Endothelial cell of umbilical vein (primary cell): ENCODE data around the gene IGFBP6. TPM values are rescaled to one million over a fixed set of nuclear protein-coding genes. Genes with fewer than 3 reads are reported as not detected.

ENCODE experiments used
- BruUV-seq: library from RNA; stranded (reverse); fragments of 400-500 nt; replicated peaks from 2 replicates; lab custom pipeline; 2021; lab: Mats Ljungman, UMichigan
- CTCF ChIA-PET: fragments of 300-600, 350-600 bp; sonication (Branson Sonifier 250); formaldehyde crosslinking; loops from one replicate; lab custom pipeline; 2021; ENCODE audit warnings: antibody characterized with exemption, inconsistent platforms; lab: Charles Lee
- POLR2A ChIA-PET: fragments of 300-600, 350-600 bp; sonication (Branson Sonifier 250); formaldehyde crosslinking; loops from one replicate; lab custom pipeline; 2021; ENCODE audit warnings: antibody characterized with exemption, inconsistent platforms; lab: Charles Lee
- DNase-seq: peaks from one replicate; pipeline ENCODE4 v3.0.0-alpha.2; 2011; ENCODE audit warnings: low read depth, low spot score
- FAIRE-seq: peaks from 2 replicates; lab custom pipeline; 2011; peaks lifted over from hg19 to GRCh38; lab: Jason Lieb, UNC
- H2AFZ ChIP-seq: 2 replicates; pipeline ENCODE4 v1.6.0; 2012; ENCODE audit warnings: low read depth, low read length, control low read depth, inconsistent platforms
- H3K27ac ChIP-seq: 2 replicates; pipeline ENCODE4 v1.5.1; 2011; ENCODE audit warnings: low read depth, mild to moderate bottlenecking, control low read depth, low read length, moderate library complexity; ENCODE audit not compliant: insufficient read depth
- H3K27me3 ChIP-seq, 2 experiments: 2 replicates each; pipeline versions ENCODE4 v1.6.0 to v1.6.1; 2011; ENCODE audit warnings: low read length in 2 of 2, mixed read lengths in 1 of 2; ENCODE audit not compliant: control insufficient read depth in 2 of 2, insufficient read depth in 2 of 2
- H3K36me3 ChIP-seq, 2 experiments: 2 replicates in 1 of 2; 3 replicates in 1 of 2; pipeline ENCODE4 v1.5.1; 2011; ENCODE audit warnings: low read length in 2 of 2, mild to moderate bottlenecking in 1 of 2, moderate library complexity in 1 of 2; ENCODE audit not compliant: control insufficient read depth in 2 of 2, insufficient read depth in 2 of 2; ENCODE audit errors: extremely low read depth in 1 of 2
- H3K4me1 ChIP-seq: 3 replicates; pipeline ENCODE4 v1.5.1; 2011; ENCODE audit warnings: mild to moderate bottlenecking, low read length; ENCODE audit not compliant: control insufficient read depth, insufficient read depth; ENCODE audit errors: extremely low read depth
- H3K4me2 ChIP-seq: 2 replicates; pipeline ENCODE4 v1.6.1; 2011; ENCODE audit warnings: low read length, control low read depth, mixed read lengths; ENCODE audit not compliant: insufficient read depth
- H3K4me3 ChIP-seq, 3 experiments: fragments of 200-600 bp in 1 of 3; sonication (generic), shearing (Covaris generic) in 1 of 3; replicated peaks in 1 of 3; 2 replicates each; pipeline ENCODE4 v1.5.1; 2011 to 2016; ENCODE audit warnings: control low read depth in 3 of 3, low read length in 3 of 3, mild to moderate bottlenecking in 2 of 3, inconsistent platforms in 1 of 3, low read depth in 1 of 3, moderate library complexity in 1 of 3; ENCODE audit not compliant: insufficient read depth in 1 of 3
- H3K79me2 ChIP-seq: 2 replicates; pipeline ENCODE4 v1.6.0; 2012; ENCODE audit warnings: low read length, inconsistent platforms; ENCODE audit not compliant: control insufficient read depth, insufficient read depth
- H3K9ac ChIP-seq: replicated peaks from 2 replicates; pipeline ENCODE3; 2011; ENCODE audit warnings: low read length, control low read depth; ENCODE audit not compliant: insufficient read depth; ENCODE audit errors: extremely low read depth
- H3K9me1 ChIP-seq: replicated peaks from 3 replicates; pipeline ENCODE4 v1.6.0; 2011; ENCODE audit warnings: mild to moderate bottlenecking, low read length; ENCODE audit not compliant: control insufficient read depth, insufficient read depth; ENCODE audit errors: extremely low read depth
- H3K9me3 ChIP-seq: replicated peaks from 2 replicates; pipeline ENCODE4 v1.5.1; 2012; ENCODE audit warnings: low read length, inconsistent platforms; ENCODE audit not compliant: control insufficient read depth, insufficient read depth
- H4K20me1 ChIP-seq: replicated peaks from 2 replicates; pipeline ENCODE3; 2011; ENCODE audit warnings: mild to moderate bottlenecking, low read length; ENCODE audit not compliant: control insufficient read depth, insufficient read depth; ENCODE audit errors: extremely low read depth
- CTCF ChIP-seq, 2 donors: IDR thresholded peaks; 1 replicate in 1 of 2; 2 replicates in 1 of 2; pipeline ENCODE4 v1.5.1; 2011; ENCODE audit warnings: low read length in 2 of 2, mild to moderate bottlenecking in 2 of 2, moderate library complexity in 2 of 2, control low read depth in 1 of 2, inconsistent platforms in 1 of 2, low read depth in 1 of 2; ENCODE audit not compliant: insufficient read depth in 1 of 2; ENCODE audit errors: extremely low read depth in 1 of 2
- EZH2 ChIP-seq: IDR thresholded peaks from 2 replicates; pipeline ENCODE4 v1.6.1; 2012; ENCODE audit warnings: borderline replicate concordance, low read depth, mild to moderate bottlenecking, moderate library complexity, low read length, inconsistent platforms; ENCODE audit not compliant: severe bottlenecking
- FOS ChIP-seq: IDR thresholded peaks from 2 replicates; pipeline ENCODE4 v1.6.1; 2011; ENCODE audit warnings: mild to moderate bottlenecking, low read length, moderate library complexity, borderline replicate concordance; ENCODE audit not compliant: insufficient read depth
- GATA2 ChIP-seq: IDR thresholded peaks from 2 replicates; pipeline ENCODE4 v1.7.0; 2011; ENCODE audit warnings: low read depth, mild to moderate bottlenecking, moderate library complexity, mixed read lengths, low read length; ENCODE audit not compliant: insufficient read length, insufficient read depth
- MAX ChIP-seq: IDR thresholded peaks from 2 replicates; pipeline ENCODE4 v1.6.1; 2011; ENCODE audit not compliant: insufficient read depth, insufficient read length
- MYC ChIP-seq: IDR thresholded peaks from one replicate; pipeline ENCODE4 v1.6.1; 2011; ENCODE audit warnings: mild to moderate bottlenecking, low read depth, low read length
- POLR2A ChIP-seq: IDR thresholded peaks from 2 replicates; pipeline ENCODE4 v1.6.1; 2012; ENCODE audit warnings: low read depth, mild to moderate bottlenecking, control low read depth, low read length
- POLR2AphosphoS5 ChIP-seq: IDR thresholded peaks from 2 replicates; pipeline ENCODE4 v1.6.1; 2012; ENCODE audit warnings: low read depth, mild to moderate bottlenecking, control low read depth, low read length, moderate library complexity; ENCODE audit not compliant: insufficient read depth
- dilution Hi-C: fragments of 300-500 bp; cut with MboI; formaldehyde crosslinking; loops from one replicate; pipeline ENCODE4 v1.15.0; 2019; ENCODE audit warnings: low sequenced_read_pairs; ENCODE audit not compliant: extremely low pct_ligation_motif_present
- intact Hi-C: fragments of 100-400 bp; cut with micrococcal nuclease; formaldehyde crosslinking; loops from one replicate; pipeline ENCODE4 v1.10.0; 2022
- polyA plus RNA-seq, 4 experiments: library from polyadenylated mRNA; depleted of rRNA in 3 of 4; stranded (reverse) in 3 of 4; unstranded in 1 of 4; fragments of >200 nt; gene quantifications; 2 replicates each; pipeline versions ENCODE4 v1.2.1 to v1.2.3, GENCODE V29; 2011 to 2012; ENCODE audit warnings: missing spikeins in 1 of 4
- total RNA-seq: library from RNA; stranded (reverse); gene quantifications from 2 replicates; pipeline ENCODE4 v1.2.3, GENCODE V29; 2021

The IGFBP6 gene
- total and polyA plus RNA-seq, 2 donors (not counting 3 experiments of a cell fraction or from before 2014, with no cell fraction given), result 14.1 to 18.2 TPM

- Histone ChIP-seq H3K27me3 (no peaks in the 10 kb centered on the region), H3K27ac (no peak overlapping the region), H3K9me3 (no peaks in the 10 kb centered on the region), H3K79me2 (no peaks in the 10 kb centered on the region), H3K9ac (no peak overlapping the region), H3K4me1 (peaks cover 32% of the 10 kb centered on the region), H3K4me3 (no peak overlapping the region), H4K20me1 (no peaks in the 10 kb centered on the region), H3K4me2 (no peak overlapping the region), H2AFZ (no peak overlapping the region), H3K36me3 (peaks cover 5 to 27% of the 10 kb centered on the region in 2 experiments), H3K9me1 (no peaks in the 10 kb centered on the region)
- intact Hi-C loops (no loop called here), dilution Hi-C loops (no loop called here)
- ChIA-PET CTCF (interaction anchor here (0.7 to 14.2 kb wide), 25 partner anchors 8 to 280 kb away, joined by 3 to 463 read pairs (median 16); partner anchors contain the start of genes AAAS, CSAD, IGFBP6 and SOAT2), POLR2A (interaction anchor here (0.9 to 1.3 kb wide), 3 partner anchors 14 to 133 kb away, joined by 3 to 9 read pairs (median 5); partner anchors contain the start of gene SPRYD3)
- FAIRE-seq (no peak), DNase-seq (no peak)
- BruUV-seq, result TSS peak; percentile 29
- TF ChIP-seq MYC, result no peak
- no peak for TF ChIP-seq CTCF (IDR thresholded peaks at IDR 0.05; ENCODE audit: extremely low read depth in 1 of 2, insufficient read depth in 1 of 2, low read depth in 1 of 2, low read length in 2 of 2)
- no peak for TF ChIP-seq GATA2
- no peak for TF ChIP-seq FOS
- TF ChIP-seq EZH2, result no peak
- TF ChIP-seq MAX, result no peak
- no peak for TF ChIP-seq POLR2AphosphoS5
- TF ChIP-seq POLR2A, result no peak
These were observed 32.6 kb upstream of the IGFBP6 start for GRCh38 chr12:53064613-53065436.
